HEK293T (cell line): Measurements from ENCODE around the gene MAMDC2.

Source experiments
- ARNT ChIP-seq: fragments of 450-650 bp; IDR thresholded peaks from 2 replicates; pipeline ENCODE4 v1.6.1; 2017; ENCODE audit warnings: mild to moderate bottlenecking
- BHLHE40 ChIP-seq: fragments of 450-650 bp; IDR thresholded peaks from 2 replicates; pipeline ENCODE4 v1.6.1; 2016; ENCODE audit warnings: mild to moderate bottlenecking, moderate library complexity, borderline replicate concordance
- ELF4 ChIP-seq: fragments of 450-650 bp; IDR thresholded peaks from 2 replicates; pipeline ENCODE4 v1.6.1; 2017; ENCODE audit warnings: antibody characterized with exemption
- FOXK2 ChIP-seq: fragments of 450-650 bp; IDR thresholded peaks from 2 replicates; pipeline ENCODE4 v1.6.1; 2016; ENCODE audit warnings: mild to moderate bottlenecking
- FOXM1 ChIP-seq: fragments of 450-650 bp; IDR thresholded peaks from 2 replicates; pipeline ENCODE4 v1.6.1; 2017; ENCODE audit warnings: mild to moderate bottlenecking, borderline replicate concordance
- HDGF ChIP-seq: fragments of 450-650 bp; IDR thresholded peaks from 2 replicates; pipeline ENCODE4 v1.6.1; 2017; ENCODE audit warnings: antibody characterized with exemption, borderline replicate concordance
- PKNOX1 ChIP-seq: fragments of 450-650 bp; IDR thresholded peaks from 2 replicates; pipeline ENCODE4 v1.6.1; 2016
- SP1 ChIP-seq: fragments of 450-650 bp; IDR thresholded peaks from 2 replicates; pipeline ENCODE4 v1.6.1; 2017
- TARDBP ChIP-seq: fragments of 450-650 bp; IDR thresholded peaks from 2 replicates; pipeline ENCODE4 v1.6.1; 2016
- ZNF384 ChIP-seq: fragments of 450-650 bp; IDR thresholded peaks from 2 replicates; pipeline ENCODE4 v1.6.1; 2016

DNA sequence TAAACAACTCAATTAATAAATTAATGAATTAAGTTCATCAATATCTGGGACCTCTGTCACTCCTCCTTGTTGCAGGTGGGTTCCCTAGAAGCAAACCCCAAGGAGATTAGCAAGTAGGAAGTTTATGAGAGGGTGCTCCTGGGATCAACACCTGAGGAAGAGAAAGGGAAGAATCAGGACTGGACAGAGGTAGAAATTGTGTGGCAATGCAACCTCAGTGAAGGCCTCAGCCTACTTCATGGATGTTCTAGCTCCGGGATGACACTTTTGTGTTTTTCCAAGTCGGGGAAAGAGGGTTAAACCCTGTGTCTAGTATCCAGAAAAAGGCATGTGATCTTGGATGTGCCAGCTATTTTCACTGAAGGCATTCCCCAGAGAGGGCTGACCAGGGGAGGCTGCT lies 23.2 kb downstream of the MAMDC2 start:
- TF ChIP-seq TARDBP (no peak), BHLHE40 (no peak), FOXM1 (no peak), ARNT (no peak), ZNF384 (no peak), HDGF (no peak), SP1 (no peak), ELF4 (no peak), FOXK2 (no peak), PKNOX1 (no peak)
